Duodenal mucosa (tissue), 2 donors: ENCODE data around the gene CXADR.

Experiments used
- H3K27ac ChIP-seq: one replicate; pipeline ENCODE4 v1.7.0; 2013; ENCODE audit warnings: low read depth, low read length
- H3K27me3 ChIP-seq, 2 donors: one replicate each; pipeline ENCODE4 v1.7.0; 2013; ENCODE audit warnings: low read length in 2 of 2, control low read depth in 1 of 2; ENCODE audit not compliant: insufficient read depth in 2 of 2, control insufficient read depth in 1 of 2
- H3K36me3 ChIP-seq, 2 donors: one replicate each; pipeline ENCODE4 v1.7.0; 2013; ENCODE audit warnings: low read length in 2 of 2, control low read depth in 1 of 2; ENCODE audit not compliant: insufficient read depth in 2 of 2, control insufficient read depth in 1 of 2
- H3K4me1 ChIP-seq, 2 donors: one replicate each; pipeline ENCODE4 v1.7.0; 2013; ENCODE audit warnings: low read length in 2 of 2, control low read depth in 1 of 2; ENCODE audit not compliant: insufficient read depth in 2 of 2, control insufficient read depth in 1 of 2
- H3K4me3 ChIP-seq, 2 donors: one replicate each; pipeline ENCODE4 v1.7.0; 2013; ENCODE audit warnings: low read length in 2 of 2, low read depth in 1 of 2
- H3K9ac ChIP-seq, 2 donors: one replicate each; pipeline ENCODE4 v1.7.0; 2013; ENCODE audit warnings: low read length in 2 of 2, low read depth in 1 of 2
- H3K9me3 ChIP-seq, 2 donors: one replicate each; pipeline ENCODE4 v1.7.0; 2013; ENCODE audit warnings: low read length in 2 of 2, control low read depth in 1 of 2; ENCODE audit not compliant: control insufficient read depth in 1 of 2

Gene CXADR

DNA sequence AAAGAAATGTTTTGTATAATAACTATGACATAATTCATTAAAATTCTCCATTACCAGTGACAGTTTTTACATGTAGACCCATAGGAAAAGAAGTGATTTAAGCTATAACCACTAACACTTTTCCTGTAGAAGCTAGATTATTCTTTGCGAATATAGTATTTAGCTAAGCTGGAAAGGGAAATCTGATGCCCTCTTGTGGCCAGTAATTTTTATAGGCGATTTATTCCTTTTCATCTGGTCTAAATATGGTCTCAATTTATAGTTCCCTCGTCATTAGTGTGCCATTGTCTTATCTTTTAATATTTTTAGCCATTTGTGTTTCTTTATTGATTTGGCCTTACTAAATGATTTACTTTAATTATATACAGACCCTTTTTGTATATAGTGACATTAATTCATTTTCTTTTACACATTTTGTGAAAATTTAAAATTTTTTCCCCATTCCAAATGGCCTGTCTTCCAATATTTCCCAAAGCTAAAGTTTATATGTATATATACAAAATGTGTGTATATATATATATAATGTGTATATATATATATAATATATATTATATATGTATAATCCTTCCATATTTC lies 73.1 kb downstream of the CXADR start:
- Histone ChIP-seq H3K9me3 (no peaks in the 10 kb centered on the region), H3K4me1 (no peaks in the 10 kb centered on the region), H3K36me3 (peaks cover 0 to 3% of the 10 kb centered on the region in 2 donors), H3K4me3 (no peak overlapping the region), H3K27ac (no peak overlapping the region), H3K9ac (no peak overlapping the region), H3K27me3 (no peaks in the 10 kb centered on the region)

- no peak overlapping the region for H3K4me3 ChIP-seq
- H3K36me3 ChIP-seq, result peaks cover 0 to 17% of the 10 kb centered on the region in 2 donors
- H3K27ac ChIP-seq, result no peak overlapping the region
- no peaks in the 10 kb centered on the region for H3K4me1 ChIP-seq
- H3K9me3 ChIP-seq, result no peaks in the 10 kb centered on the region
- H3K9ac ChIP-seq, result no peak overlapping the region
- no peaks in the 10 kb centered on the region for H3K27me3 ChIP-seq
Observed at GRCh38 chr21:17590430-17590829, 77.6 kb downstream of the CXADR start.

GRCh38 chr21:17597680-17598079 lies 84.8 kb downstream of the CXADR start:
- Histone ChIP-seq H3K27me3 (no peaks in the 10 kb centered on the region), H3K4me3 (no peak overlapping the region), H3K27ac (no peak overlapping the region), H3K36me3 (peaks cover 4 to 32% of the 10 kb centered on the region in 2 donors), H3K4me1 (no peaks in the 10 kb centered on the region), H3K9ac (no peak overlapping the region), H3K9me3 (no peaks in the 10 kb centered on the region)

- no peak overlapping the region for H3K4me3 ChIP-seq
- H3K27me3 ChIP-seq, result no peaks in the 10 kb centered on the region
- no peaks in the 10 kb centered on the region for H3K9me3 ChIP-seq
- H3K36me3 ChIP-seq, result peaks cover 10 to 36% of the 10 kb centered on the region in 2 donors
- H3K4me1 ChIP-seq, result no peaks in the 10 kb centered on the region
- H3K27ac ChIP-seq, result no peak overlapping the region
- no peak overlapping the region for H3K9ac ChIP-seq
Observed at GRCh38 chr21:17598437-17598836, 85.6 kb downstream of the CXADR start.

- Histone ChIP-seq H3K4me1 (no peaks in the 10 kb centered on the region), H3K36me3 (peaks cover 22 to 29% of the 10 kb centered on the region in 2 donors), H3K9ac (no peak overlapping the region), H3K4me3 (no peak overlapping the region), H3K9me3 (no peaks in the 10 kb centered on the region), H3K27ac (no peak overlapping the region), H3K27me3 (no peaks in the 10 kb centered on the region)
Observed at GRCh38 chr21:17602874-17603273, 90.0 kb downstream of the CXADR start.

GRCh38 chr21:17607684-17608083 lies 94.8 kb downstream of the CXADR start:
- peaks cover 7 to 10% of the 10 kb centered on the region in 2 donors for H3K4me1 ChIP-seq
- H3K36me3 ChIP-seq, result peaks cover 18 to 21% of the 10 kb centered on the region in 2 donors
- no peaks in the 10 kb centered on the region for H3K27me3 ChIP-seq
- H3K9me3 ChIP-seq, result no peaks in the 10 kb centered on the region
- H3K9ac ChIP-seq, result no peak overlapping the region
- no peak overlapping the region for H3K27ac ChIP-seq
- no peak overlapping the region for H3K4me3 ChIP-seq

GRCh38 chr21:17609681-17610080 lies 96.8 kb downstream of the CXADR start:
- Histone ChIP-seq H3K27ac (no peak overlapping the region), H3K4me1 (peaks cover 7 to 10% of the 10 kb centered on the region in 2 donors), H3K4me3 (no peak overlapping the region)

DNA sequence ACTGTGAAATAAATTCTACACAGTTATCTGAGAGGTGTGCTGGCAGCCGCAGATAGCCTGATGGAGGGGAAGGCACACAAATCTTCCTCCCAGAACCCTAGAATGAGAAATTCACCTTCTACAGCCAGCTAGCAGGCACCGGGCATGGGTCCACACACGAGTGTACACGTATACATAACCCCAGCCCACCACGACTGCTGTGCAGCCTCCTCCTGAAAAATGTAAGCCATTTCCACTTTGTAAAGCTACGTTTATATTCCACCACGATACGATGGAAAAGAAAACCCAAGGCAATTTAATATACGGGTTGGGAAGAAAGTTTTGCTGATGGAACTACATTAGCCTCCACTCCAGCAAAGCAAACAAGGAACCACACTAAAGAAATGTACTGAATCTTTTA lies 98.1 kb downstream of the CXADR start:
- Histone ChIP-seq H3K4me3 (peak overlapping the region; percentile 81 to 91), H3K9me3 (no peaks in the 10 kb centered on the region), H3K36me3 (peaks cover 4 to 9% of the 10 kb centered on the region in 2 donors), H3K27me3 (no peaks in the 10 kb centered on the region), H3K9ac (peak overlapping the region; percentile 91 to 92), H3K4me1 (peaks cover 7 to 10% of the 10 kb centered on the region in 2 donors), H3K27ac (peak overlapping the region; percentile 13)

More at GRCh38 chr21:17609681-17610080, 96.8 kb downstream of the CXADR start:
- H3K36me3 ChIP-seq, result peaks cover 5 to 11% of the 10 kb centered on the region in 2 donors
- H3K27me3 ChIP-seq, result no peaks in the 10 kb centered on the region
- no peaks in the 10 kb centered on the region for H3K9me3 ChIP-seq
- H3K9ac ChIP-seq, result no peak overlapping the region

GRCh38 chr21:17611414-17612022 lies 98.7 kb downstream of the CXADR start:
- Histone ChIP-seq H3K9ac (peak overlapping the region; percentile 91 to 92), H3K4me1 (peaks cover 7 to 10% of the 10 kb centered on the region in 2 donors), H3K27ac (peak overlapping the region; percentile 13), H3K9me3 (no peaks in the 10 kb centered on the region), H3K27me3 (no peaks in the 10 kb centered on the region), H3K4me3 (peak overlapping the region; percentile 81 to 91), H3K36me3 (peaks cover 4 to 9% of the 10 kb centered on the region in 2 donors)

GRCh38 chr21:17612023-17612564 lies 99.3 kb downstream of the CXADR start:
- Histone ChIP-seq H3K27me3 (no peaks in the 10 kb centered on the region), H3K27ac (peak overlapping the region; percentile 13), H3K9me3 (no peaks in the 10 kb centered on the region), H3K4me1 (peaks cover 7 to 10% of the 10 kb centered on the region in 2 donors), H3K4me3 (peak overlapping the region; percentile 81 to 91), H3K36me3 (peaks cover 4 to 9% of the 10 kb centered on the region in 2 donors), H3K9ac (peak overlapping the region; percentile 91 to 92)
